Astrocyte of the spinal cord (primary cell): Measurements from ENCODE around the gene CAPN8.

Experiments used
- DNase-seq: peaks from one replicate; pipeline ENCODE4 v3.0.0; 2011; ENCODE audit warnings: low read depth, low spot score
- H3K4me3 ChIP-seq: 2 replicates; pipeline ENCODE4 v1.5.1; 2011; ENCODE audit warnings: low read depth, mild to moderate bottlenecking, low read length, moderate library complexity
- CTCF ChIP-seq: IDR thresholded peaks from 2 replicates; pipeline ENCODE4 v1.5.1; 2012; ENCODE audit warnings: low read depth, mild to moderate bottlenecking, low read length, inconsistent platforms
- in situ Hi-C: cut with HindIII; loops from 2 replicates; pipeline ENCODE4 v1.10.0; 2017; ENCODE audit warnings: low sequenced_read_pairs

Gene CAPN8

GRCh38 chr1:223649222-223649621 lies 16.3 kb downstream of the CAPN8 start:
- DNase-seq, result no peak
- TF ChIP-seq CTCF, result no peak
- in situ Hi-C loops, result no loop called here
- H3K4me3 ChIP-seq, result no peak overlapping the region

- H3K4me3 ChIP-seq, result no peak overlapping the region
- no peak for DNase-seq
- TF ChIP-seq CTCF, result no peak
- in situ Hi-C loops, result no loop called here
Observed at GRCh38 chr1:223647249-223647648, 18.3 kb downstream of the CAPN8 start.

- in situ Hi-C loops, result no loop called here
- no peak for DNase-seq
- no peak for TF ChIP-seq CTCF
- H3K4me3 ChIP-seq, result no peak overlapping the region
Observed at GRCh38 chr1:223645903-223646302, 19.6 kb downstream of the CAPN8 start.

- no peak for DNase-seq
- H3K4me3 ChIP-seq, result no peak overlapping the region
- in situ Hi-C loops, result no loop called here
- TF ChIP-seq CTCF, result no peak
Observed at GRCh38 chr1:223642237-223642636, 23.3 kb downstream of the CAPN8 start.

- no peak overlapping the region for H3K4me3 ChIP-seq
- in situ Hi-C loops, result no loop called here
- no peak for DNase-seq
- no peak for TF ChIP-seq CTCF
Observed at GRCh38 chr1:223641523-223642039, 23.9 kb downstream of the CAPN8 start.

GRCh38 chr1:223639331-223639749 lies 26.2 kb downstream of the CAPN8 start:
- no peak for DNase-seq
- H3K4me3 ChIP-seq, result no peak overlapping the region
- in situ Hi-C loops, result no loop called here
- no peak for TF ChIP-seq CTCF

GRCh38 chr1:223635236-223635635 lies 30.3 kb downstream of the CAPN8 start:
- no peak overlapping the region for H3K4me3 ChIP-seq
- DNase-seq, result no peak
- no peak for TF ChIP-seq CTCF
- in situ Hi-C loops, result no loop called here
